GM18502 (cell line): ENCODE data around the gene ADK.
"Not testable (repeated sequence)": the region's sequence is repeated elsewhere in the genome, so short reads cannot be mapped to it uniquely, and the experiment has no call there.

Source experiments
- ATAC-seq: cut with Tn5 transposase; IDR thresholded peaks from one replicate; pipeline ENCODE4 v1.9.1; 2021; ENCODE audit warnings: mild to moderate bottlenecking; ENCODE audit not compliant: unreplicated experiment, poor library complexity

ADK gene

GRCh38 chr10:74292871-74293427, 141.9 kb downstream of the ADK start:
- no peak for ATAC-seq

GRCh38 chr10:74293686-74294371, 142.8 kb downstream of the ADK start:
- no peak for ATAC-seq

GRCh38 chr10:74297389-74298080, 146.5 kb downstream of the ADK start:
- ATAC-seq: no peak

GRCh38 chr10:74300074-74300621, 149.1 kb downstream of the ADK start:
- ATAC-seq: not testable (repeated sequence)

GRCh38 chr10:74300666-74301065, 149.6 kb downstream of the ADK start:
- ATAC-seq: no peak

- no peak for ATAC-seq
Observed at GRCh38 chr10:74305730-74306129, 154.7 kb downstream of the ADK start.

- no peak for ATAC-seq
Observed at GRCh38 chr10:74306227-74306982, 155.4 kb downstream of the ADK start.

- no peak for ATAC-seq
Observed at GRCh38 chr10:74307061-74307651, 156.1 kb downstream of the ADK start.

- no peak for ATAC-seq
Observed at GRCh38 chr10:74310652-74311257, 159.7 kb downstream of the ADK start.

GRCh38 chr10:74314166-74314565, 163.1 kb downstream of the ADK start:
- ATAC-seq: no peak

- no peak for ATAC-seq
Observed at GRCh38 chr10:74320026-74320425, 169.0 kb downstream of the ADK start.

GRCh38 chr10:74320717-74321116, 169.7 kb downstream of the ADK start:
- no peak for ATAC-seq

- ATAC-seq: no peak
Observed at GRCh38 chr10:74322141-74322540, 171.1 kb downstream of the ADK start.

GRCh38 chr10:74322565-74322964, 171.5 kb downstream of the ADK start:
- ATAC-seq: no peak

GRCh38 chr10:74328388-74328787, 177.4 kb downstream of the ADK start:
- no peak for ATAC-seq

GRCh38 chr10:74329873-74330272, 178.9 kb downstream of the ADK start:
- ATAC-seq: no peak

- no peak for ATAC-seq
Observed at GRCh38 chr10:74330646-74331045, 179.6 kb downstream of the ADK start.

GRCh38 chr10:74332398-74332797, 181.4 kb downstream of the ADK start:
- ATAC-seq: no peak

GRCh38 chr10:74333174-74333573, 182.2 kb downstream of the ADK start:
- ATAC-seq: no peak

GRCh38 chr10:74334221-74334620, 183.2 kb downstream of the ADK start:
- ATAC-seq: no peak
